ENCODE results near the gene SMAD6. TPM values are rescaled to one million over a fixed set of nuclear protein-coding genes. Genes with fewer than 3 reads are reported as not detected.
A peak's percentile ranks its signal among the peaks of the same experiment; 100 is the strongest.

Gene SMAD6
- total RNA-seq, 2 experiments from 2014 or later, result 0.25 to 0.41 TPM

DNA sequence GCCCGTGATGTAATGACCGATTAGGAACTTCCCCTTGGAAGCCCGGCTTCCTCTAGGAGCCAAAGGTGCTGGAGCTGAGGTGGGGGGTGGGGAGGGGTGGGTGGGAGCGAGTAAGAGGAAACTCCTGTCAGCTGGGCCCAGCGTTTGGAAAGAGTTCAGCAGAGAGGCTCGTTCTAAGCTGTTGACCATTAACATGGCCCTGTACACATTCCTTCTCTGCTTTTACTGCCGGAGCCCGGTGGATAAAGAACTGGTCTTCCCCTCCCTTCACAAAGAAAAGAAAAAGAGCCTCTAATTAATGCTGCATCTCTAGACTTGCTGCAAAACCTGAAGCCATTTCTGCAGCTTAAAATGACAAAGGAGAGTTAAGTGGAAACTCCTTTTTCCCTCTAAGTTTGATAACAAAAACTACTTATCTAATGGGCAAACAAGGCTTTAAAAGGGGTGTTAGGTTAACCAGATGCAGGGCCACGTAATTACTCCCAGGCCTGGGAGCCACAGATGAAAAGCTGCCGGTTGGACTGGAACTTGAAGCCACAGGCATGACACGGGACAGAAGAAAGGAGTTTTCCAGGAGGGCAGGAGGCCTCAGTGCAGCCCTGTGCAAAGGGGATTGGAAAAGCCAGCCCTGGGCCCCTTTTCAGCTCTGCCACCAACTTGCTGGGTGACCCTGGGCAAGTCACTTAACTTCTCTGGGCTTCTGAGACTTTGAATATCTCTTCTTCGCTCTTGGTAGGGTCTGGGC is 71.3 kb downstream of the SMAD6 start:
- ATAC-seq, result no peak
- Mint-ChIP-seq H3K36me3 (ENCODE audit: low read depth) (no peaks in the 10 kb centered on the region), H3K4me1 (ENCODE audit: low read depth) (no peaks in the 10 kb centered on the region), H3K9me3 (no peaks in the 10 kb centered on the region), H3K27ac (no peak overlapping the region), H3K27me3 (no peaks in the 10 kb centered on the region), H3K4me3 (no peak overlapping the region)
- intact Hi-C loops (cut with micrococcal nuclease), result loop anchor here (10.0 kb wide), 1 partner anchor 168 kb away; no protein-coding TSS in a partner anchor
- ChIA-PET CTCF (interaction anchor here (1.0 to 2.3 kb wide), 5 partner anchors 78 to 169 kb away, joined by 3 to 15 read pairs (median 5); no protein-coding TSS in a partner anchor), POLR2A (no interaction called here)
- DNase-seq, result no peak
- TF ChIP-seq, protein P1, sequence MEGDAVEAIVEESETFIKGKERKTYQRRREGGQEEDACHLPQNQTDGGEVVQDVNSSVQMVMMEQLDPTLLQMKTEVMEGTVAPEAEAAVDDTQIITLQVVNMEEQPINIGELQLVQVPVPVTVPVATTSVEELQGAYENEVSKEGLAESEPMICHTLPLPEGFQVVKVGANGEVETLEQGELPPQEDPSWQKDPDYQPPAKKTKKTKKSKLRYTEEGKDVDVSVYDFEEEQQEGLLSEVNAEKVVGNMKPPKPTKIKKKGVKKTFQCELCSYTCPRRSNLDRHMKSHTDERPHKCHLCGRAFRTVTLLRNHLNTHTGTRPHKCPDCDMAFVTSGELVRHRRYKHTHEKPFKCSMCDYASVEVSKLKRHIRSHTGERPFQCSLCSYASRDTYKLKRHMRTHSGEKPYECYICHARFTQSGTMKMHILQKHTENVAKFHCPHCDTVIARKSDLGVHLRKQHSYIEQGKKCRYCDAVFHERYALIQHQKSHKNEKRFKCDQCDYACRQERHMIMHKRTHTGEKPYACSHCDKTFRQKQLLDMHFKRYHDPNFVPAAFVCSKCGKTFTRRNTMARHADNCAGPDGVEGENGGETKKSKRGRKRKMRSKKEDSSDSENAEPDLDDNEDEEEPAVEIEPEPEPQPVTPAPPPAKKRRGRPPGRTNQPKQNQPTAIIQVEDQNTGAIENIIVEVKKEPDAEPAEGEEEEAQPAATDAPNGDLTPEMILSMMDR (IDR thresholded peaks at IDR 0.05), result no peak

DNA sequence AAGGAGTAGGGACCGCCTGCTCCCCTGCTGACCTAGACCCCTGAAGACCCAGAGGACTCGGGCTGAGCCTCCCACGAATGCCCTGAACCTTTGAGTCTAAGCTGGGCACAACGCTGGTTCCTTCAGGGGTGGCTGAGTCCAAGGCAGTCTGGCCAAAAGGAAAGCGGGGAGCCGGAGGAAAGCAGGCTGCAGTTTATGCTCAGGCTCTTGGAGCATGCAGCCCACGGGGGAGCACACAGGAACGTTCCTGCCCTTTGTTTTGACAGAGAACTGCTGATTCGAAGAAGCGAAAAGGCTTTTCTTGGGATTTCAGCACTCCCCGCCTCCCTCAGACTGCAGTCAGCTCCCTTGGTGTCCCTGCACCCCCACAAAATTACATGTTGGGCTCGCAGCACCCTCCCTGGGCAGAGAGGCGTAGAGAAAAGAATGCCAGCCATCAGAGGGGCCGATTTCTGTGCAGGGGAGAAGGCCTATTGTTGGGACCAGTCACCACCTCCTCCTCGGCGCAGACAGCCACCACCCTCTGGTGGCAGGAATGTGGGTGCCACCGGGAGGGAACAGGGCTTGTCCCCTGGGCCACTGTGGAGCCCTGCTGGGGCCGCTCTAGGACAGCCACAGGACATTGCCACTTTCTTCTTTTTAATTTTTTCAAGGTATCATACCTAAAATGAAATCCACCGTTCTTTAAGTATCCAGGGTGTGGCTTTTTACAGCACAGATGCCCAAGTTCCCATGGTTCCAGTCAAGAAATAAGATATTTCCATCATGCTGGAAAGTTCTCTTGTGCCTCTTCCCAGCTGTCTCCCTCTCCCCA is 72.2 kb downstream of the SMAD6 start:
- intact Hi-C loops (cut with micrococcal nuclease), result loop anchor here (10.0 kb wide), 1 partner anchor 169 kb away; no protein-coding TSS in a partner anchor
- H3K4me3 Mint-ChIP-seq, result no peak overlapping the region
- no peaks in the 10 kb centered on the region for H3K27me3 Mint-ChIP-seq
- POLR2A ChIA-PET, result no interaction called here
- no peaks in the 10 kb centered on the region for H3K4me1 Mint-ChIP-seq (ENCODE audit: low read depth)
- peak; percentile 74 for ATAC-seq
- H3K9me3 Mint-ChIP-seq, result no peaks in the 10 kb centered on the region
- H3K27ac Mint-ChIP-seq, result no peak overlapping the region
- H3K36me3 Mint-ChIP-seq (ENCODE audit: low read depth), result no peaks in the 10 kb centered on the region
- TF ChIP-seq, protein P1 (IDR thresholded peaks at IDR 0.05), result peak; percentile 62
- peak; percentile 63 for DNase-seq
- CTCF ChIA-PET, result interaction anchor here (0.8 to 2.3 kb wide), 6 partner anchors 14 to 170 kb away, joined by 3 to 15 read pairs (median 6); no protein-coding TSS in a partner anchor

DNA sequence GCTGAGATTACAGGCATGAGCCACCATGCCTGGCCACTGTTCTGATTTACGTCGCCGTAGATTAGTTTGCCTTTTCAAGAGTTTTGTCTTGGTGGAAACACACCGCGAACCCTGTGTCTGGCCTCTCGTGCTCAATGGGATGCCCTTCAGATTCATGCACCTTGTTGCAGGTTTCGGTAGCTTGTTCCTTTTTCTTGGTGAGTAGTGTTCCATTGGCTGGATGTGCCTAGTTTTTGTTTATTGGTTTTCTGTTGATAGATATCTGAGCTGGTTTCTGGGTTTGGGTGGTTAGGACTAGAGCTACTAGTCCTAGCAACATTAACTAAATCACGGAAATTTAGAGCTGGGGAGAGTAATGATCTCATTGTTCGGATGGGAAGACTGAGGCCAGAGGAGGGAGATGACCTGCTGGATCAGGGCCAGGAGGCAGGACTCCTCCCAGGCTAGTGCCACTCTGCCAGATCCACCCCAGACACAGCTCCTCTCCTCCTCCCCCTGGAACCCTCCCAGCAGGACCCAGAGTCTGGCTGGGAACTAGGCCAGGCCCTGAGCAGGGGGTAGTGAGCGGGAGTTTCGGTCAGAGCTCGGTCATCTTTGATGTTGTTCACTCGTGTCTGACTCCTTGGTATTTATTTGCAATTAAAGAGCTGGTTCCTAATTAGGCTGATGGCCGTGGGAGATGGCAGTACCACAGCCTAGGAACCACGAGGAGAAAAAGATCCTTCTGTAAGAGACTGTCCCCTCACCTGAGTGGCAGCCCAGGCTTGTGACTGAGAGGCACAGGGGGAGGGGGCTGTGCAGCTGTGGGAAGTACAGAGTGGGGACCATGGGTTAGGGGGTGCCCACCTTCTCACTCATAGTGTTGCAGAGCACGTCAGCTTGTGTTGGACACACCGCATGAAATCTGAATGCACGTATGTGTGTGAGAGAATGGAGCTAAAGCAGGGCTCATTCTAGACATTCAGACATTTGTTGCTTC is 73.4 kb downstream of the SMAD6 start:
- Mint-ChIP-seq H3K27ac (no peak overlapping the region), H3K4me1 (ENCODE audit: low read depth) (no peaks in the 10 kb centered on the region), H3K36me3 (ENCODE audit: low read depth) (no peaks in the 10 kb centered on the region), H3K9me3 (no peaks in the 10 kb centered on the region), H3K4me3 (no peak overlapping the region), H3K27me3 (no peaks in the 10 kb centered on the region)
- TF ChIP-seq, protein P1 (IDR thresholded peaks at IDR 0.05), result no peak
- ATAC-seq (no peak), DNase-seq (no peak)
- POLR2A ChIA-PET, result no interaction called here
- CTCF ChIA-PET, result interaction anchor here (0.8 to 1.7 kb wide), 6 partner anchors 9 to 171 kb away, joined by 3 to 11 read pairs (median 4); no protein-coding TSS in a partner anchor
- intact Hi-C loops (cut with micrococcal nuclease), result loop anchor here (10.0 kb wide), 1 partner anchor 171 kb away; no protein-coding TSS in a partner anchor

DNA sequence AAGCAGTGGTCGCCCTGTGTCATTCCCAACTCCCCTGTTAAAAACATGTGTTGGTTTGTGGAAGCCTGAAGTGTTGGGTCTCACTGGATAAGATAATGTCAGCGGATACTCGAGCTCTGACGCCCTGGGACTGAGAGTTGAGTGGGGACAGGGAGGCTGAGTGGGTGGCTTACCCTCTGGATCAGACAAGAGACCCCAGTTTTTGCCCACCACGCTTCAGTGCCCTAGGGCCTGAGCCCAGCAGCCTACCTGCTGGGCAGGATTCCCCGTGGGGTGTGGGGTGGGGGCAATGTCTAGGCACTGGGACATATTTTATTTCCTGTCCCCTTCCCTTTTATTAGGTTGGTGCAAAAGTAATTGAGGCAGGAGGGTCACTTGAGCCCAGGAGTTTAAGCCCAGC is 75.0 kb downstream of the SMAD6 start:
- TF ChIP-seq, protein P1 (IDR thresholded peaks at IDR 0.05), result no peak
- DNase-seq, result no peak
- H3K4me3 Mint-ChIP-seq, result no peak overlapping the region
- H3K27me3 Mint-ChIP-seq, result no peaks in the 10 kb centered on the region
- H3K36me3 Mint-ChIP-seq (ENCODE audit: low read depth), result no peaks in the 10 kb centered on the region
- no peak for ATAC-seq
- no peaks in the 10 kb centered on the region for H3K9me3 Mint-ChIP-seq
- POLR2A ChIA-PET, result no interaction called here
- intact Hi-C loops (cut with micrococcal nuclease), result loop anchor here (10.0 kb wide), 1 partner anchor 172 kb away; no protein-coding TSS in a partner anchor
- no peaks in the 10 kb centered on the region for H3K4me1 Mint-ChIP-seq (ENCODE audit: low read depth)
- CTCF ChIA-PET, result no interaction called here
- H3K27ac Mint-ChIP-seq, result no peak overlapping the region

Data from activated CD8-positive, alpha-beta T cell treated with anti-CD3 and anti-CD28 coated beads for 36 hours (primary cell).